ENCODE measurements around the gene SEPTIN6. TPM values are rescaled to one million over a fixed set of nuclear protein-coding genes. Genes with fewer than 3 reads are reported as not detected.

The SEPTIN6 gene
- total and polyA plus RNA-seq, 2 of the 4 experiments (the other 2 are of a cell fraction) = 16.2 to 19.0 TPM

GRCh38 chrX:119690921-119691716 is 1.8 kb downstream of the SEPTIN6 start:
- Histone ChIP-seq H3K27me3 (ENCODE audit: control insufficient read depth, insufficient read depth, low read length) (no peaks in the 10 kb centered on the region), H2BK5ac (ENCODE audit: low read depth, low read length, poor library complexity, severe bottlenecking) (no peak overlapping the region), H4K91ac (ENCODE audit: insufficient read depth, low read depth, low read length) (no peak overlapping the region), H3K18ac (ENCODE audit: low read depth, low read length) (no peak overlapping the region), H2AK9ac (replicated peaks; ENCODE audit: low read depth, low read length, poor library complexity) (peak overlapping the region; percentile 75), H4K8ac (ENCODE audit: low read depth in 2 of 2, low read length in 2 of 2) (no peak overlapping the region), H3K23ac (ENCODE audit: low read depth, low read length) (no peak overlapping the region), H3K14ac (replicated peaks; ENCODE audit: low read depth, low read length) (peak overlapping the region; percentile 41; the same call in 1 of the 2 replicates), H2AFZ (replicated peaks; ENCODE audit: low read length, poor library complexity) (no peak overlapping the region), H3K4me3 (ENCODE audit: insufficient read depth, low read depth, low read length) (no peak overlapping the region), H3K9me1 (ENCODE audit: insufficient read depth, low read length) (peaks cover 6% of the 10 kb centered on the region; the same call in 1 of the 2 replicates), H2AK5ac (ENCODE audit: low read depth, low read length) (no peak overlapping the region), H4K20me1 (ENCODE audit: insufficient read depth, low read length) (0 out of 2 replicates have a peak, but pooled peaks cover 3% of the 10 kb centered on the region), H2BK120ac (ENCODE audit: low read depth, low read length) (no peak overlapping the region), H3K79me1 (ENCODE audit: low read depth in 1 of 2, low read length in 2 of 2) (peaks cover 0 to 10% of the 10 kb centered on the region in 2 experiments; a peak in 2 of 4 replicates), H3K9me3 (ENCODE audit: control insufficient read depth, insufficient read depth, low read length) (no peaks in the 10 kb centered on the region), H3K27ac (ENCODE audit: insufficient read depth, low read length) (no peak overlapping the region), H3K4me1 (ENCODE audit: control insufficient read depth, insufficient read depth, low read length) (peaks cover 4% of the 10 kb centered on the region; the same call in 1 of the 2 replicates), H3K9ac (ENCODE audit: low read depth, low read length) (no peak overlapping the region), H3K56ac (ENCODE audit: extremely low read depth, insufficient read depth, low read length) (no peak overlapping the region), H3K36me3 (ENCODE audit: control insufficient read depth, insufficient read depth, low read length) (no peaks in the 10 kb centered on the region), H2BK15ac (ENCODE audit: low read depth, low read length) (no peak overlapping the region), H2BK20ac (ENCODE audit: low read depth, low read length) (no peak overlapping the region), H3K4me2 (ENCODE audit: low read depth, low read length) (peak overlapping the region; percentile 66), H4K5ac (ENCODE audit: low read depth, low read length) (no peak overlapping the region), H3K4ac (ENCODE audit: low read depth, low read length) (no peak overlapping the region)
- BruUV-seq (replicated peaks) = no TSS peak
- in situ Hi-C loops (cut with MboI; ENCODE audit: low sequenced_read_pairs) (no loop called here), dilution Hi-C loops (cut with HindIII; ENCODE audit: low sequenced_read_pairs, unreplicated experiment) (no loop called here), intact Hi-C loops (cut with micrococcal nuclease) (loop anchor here (10.0 kb wide), 1 partner anchor 64 kb away; the partner anchor contains the start of gene SOWAHD)
- ATAC-seq (ENCODE audit: low read depth) (no peak), DNase-seq (peak; percentile 51)
- ChIA-PET CTCF (no interaction called here), POLR2A (ENCODE audit: unreplicated experiment) (no interaction called here)
- TF ChIP-seq BHLHE40 (IDR thresholded peaks at IDR 0.05; ENCODE audit: low read depth, low read length) = no peak
- no peak for TF ChIP-seq MXI1 (IDR thresholded peaks at IDR 0.05; ENCODE audit: borderline replicate concordance, low read depth, low read length)
- no peak for TF ChIP-seq POLR2A (IDR thresholded peaks at IDR 0.05; ENCODE audit: low read depth, low read length)
- no peak for TF ChIP-seq NFE2L2 (IDR thresholded peaks at IDR 0.05; ENCODE audit: low read depth, low read length)
- no peak for TF ChIP-seq CTCF (conservative IDR thresholded peaks at IDR 0.05; ENCODE audit: low read depth, low read length)
- TF ChIP-seq RCOR1 (IDR thresholded peaks at IDR 0.05; ENCODE audit: insufficient replicate concordance, low read length) = no peak
- TF ChIP-seq SMC3 (IDR thresholded peaks at IDR 0.05; ENCODE audit: low read depth, low read length) = no peak
- peak; percentile 58; the same call in 1 of the 2 replicates for TF ChIP-seq CEBPB (IDR thresholded peaks at IDR 0.05; ENCODE audit: low read depth, low read length)
- no CpG with 5 or more reads among the region's 8 CpGs for WGBS, 2 experiments (ENCODE audit: extremely low coverage in 2 of 2, insufficient read length in 1 of 2)

Measured in IMR-90 (cell line).